HG03457 (cell line): Measurements from ENCODE around the gene C1GALT1.
"Not testable (repeated sequence)": the region's sequence is repeated elsewhere in the genome, so short reads cannot be mapped to it uniquely, and the experiment has no call there.

ENCODE experiments used
- ATAC-seq: cut with Tn5 transposase; IDR thresholded peaks from one replicate; pipeline ENCODE4 v1.9.1; 2021; ENCODE audit warnings: moderate number of reproducible peaks; ENCODE audit not compliant: unreplicated experiment

The C1GALT1 gene

DNA sequence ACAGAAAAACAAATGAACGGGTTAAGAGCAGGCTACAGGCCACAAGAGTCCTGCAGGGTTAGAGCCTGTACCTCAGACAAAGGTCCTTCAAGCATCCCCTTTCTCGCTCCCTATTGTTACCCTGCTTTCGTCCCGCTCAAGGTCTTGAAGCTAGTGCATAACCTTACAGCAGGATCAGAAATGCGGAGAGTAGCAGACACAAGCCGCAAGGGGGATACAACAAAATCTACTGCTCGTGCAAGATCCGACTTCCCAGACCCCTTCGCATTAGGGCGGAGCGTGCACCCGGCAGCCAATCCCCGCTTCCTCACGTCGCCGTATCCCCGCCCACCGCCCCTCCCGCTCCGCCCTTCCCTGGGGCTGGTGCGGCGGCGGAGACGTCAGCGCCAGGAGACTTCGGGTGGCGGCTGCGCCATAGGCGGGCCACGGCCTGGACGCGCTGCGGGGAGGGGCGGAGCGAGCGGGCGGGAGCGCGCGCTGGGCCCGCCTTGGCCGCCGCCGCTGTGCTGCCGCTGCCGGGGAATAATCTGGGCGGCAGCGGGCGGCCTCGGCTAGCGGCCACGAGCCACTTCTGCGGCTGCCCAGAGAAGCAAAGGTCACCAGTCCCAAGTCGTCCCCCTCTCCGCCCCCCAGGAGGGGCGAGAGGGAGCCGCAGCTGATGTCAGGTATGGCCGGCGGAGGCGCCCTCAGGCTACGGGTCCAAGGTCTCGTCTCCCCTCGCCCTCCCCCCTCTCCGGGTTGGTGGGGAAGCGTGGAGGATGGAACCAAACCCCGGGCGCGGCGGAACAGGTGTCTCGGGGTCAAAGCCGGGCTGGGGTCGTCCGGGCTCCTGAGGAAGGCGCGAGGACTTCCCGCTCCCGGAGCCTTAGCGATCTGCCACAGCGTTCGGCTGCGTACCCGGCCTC is at the start of gene C1GALT1:
TSS of gene C1GALT1 (plus strand) at position 389 of the 905 bp plus-strand sequence. CDS start 51,776 bp downstream, outside the sequence.
- ATAC-seq, result peak; percentile 79

- no peak for ATAC-seq
These were observed 48.3 kb upstream of the C1GALT1 start for GRCh38 chr7:7134046-7134445.

GRCh38 chr7:7135074-7135473 is 47.3 kb upstream of the C1GALT1 start:
- no peak for ATAC-seq

DNA sequence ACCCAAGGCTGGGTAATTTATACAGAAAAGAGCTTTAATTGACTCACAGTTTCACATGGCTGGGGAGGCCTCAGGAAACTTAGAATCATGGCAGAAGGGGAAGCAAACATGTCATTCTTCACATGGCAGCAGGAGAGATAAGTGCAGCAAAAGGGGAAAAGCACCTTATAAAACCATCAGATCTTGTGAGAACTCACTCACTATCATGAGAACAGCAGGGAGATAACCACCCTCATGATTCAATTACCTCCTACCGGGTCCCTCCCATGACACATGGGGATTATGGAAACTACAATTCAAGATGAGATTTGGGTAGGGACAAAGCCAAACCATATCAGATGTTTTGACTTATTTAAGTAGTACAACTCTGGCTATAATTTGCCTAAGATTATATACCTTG is 46.4 kb upstream of the C1GALT1 start:
- not testable (repeated sequence) for ATAC-seq

DNA sequence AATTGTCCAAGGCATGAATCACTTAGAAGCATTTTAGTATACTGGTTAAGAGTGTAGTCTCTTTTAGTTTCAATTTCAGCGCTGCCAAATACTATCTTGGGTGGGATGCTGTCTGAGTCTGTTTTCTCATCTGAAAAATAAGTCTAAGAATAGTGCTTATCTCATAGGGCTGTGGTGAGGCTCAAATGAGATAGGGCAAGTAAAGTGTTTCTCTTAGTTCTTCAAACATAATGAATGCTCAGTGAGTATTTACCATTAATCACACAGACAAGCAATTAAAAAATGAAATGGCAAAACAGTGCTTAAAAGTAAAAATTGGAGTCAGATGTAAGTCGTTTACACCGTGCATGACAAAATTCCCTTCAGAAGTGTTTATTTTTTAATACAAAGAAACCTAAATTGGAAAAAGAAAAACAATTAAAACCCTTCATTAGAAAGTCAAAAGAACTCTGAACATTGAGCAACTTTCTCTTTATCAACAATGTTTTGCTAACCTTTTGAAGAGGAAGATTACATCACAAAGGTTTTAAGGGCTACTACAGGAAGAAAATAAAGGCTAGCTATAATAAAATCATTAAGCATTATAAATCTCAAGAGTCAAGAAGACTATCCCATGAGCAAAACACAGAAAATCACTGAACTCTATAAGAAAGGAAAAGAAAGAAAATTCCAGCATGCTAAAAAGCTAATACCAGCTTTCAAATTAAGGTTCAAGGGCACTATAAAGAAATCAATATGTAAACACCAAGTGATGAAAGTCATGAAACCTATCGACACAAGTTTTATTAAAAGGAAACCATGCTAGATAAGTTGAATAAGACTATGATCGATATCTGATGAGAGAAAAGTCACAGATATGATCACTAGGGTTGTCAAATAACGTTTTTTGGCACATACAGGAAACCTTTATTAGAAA is 45.6 kb upstream of the C1GALT1 start:
- ATAC-seq, result no peak

DNA sequence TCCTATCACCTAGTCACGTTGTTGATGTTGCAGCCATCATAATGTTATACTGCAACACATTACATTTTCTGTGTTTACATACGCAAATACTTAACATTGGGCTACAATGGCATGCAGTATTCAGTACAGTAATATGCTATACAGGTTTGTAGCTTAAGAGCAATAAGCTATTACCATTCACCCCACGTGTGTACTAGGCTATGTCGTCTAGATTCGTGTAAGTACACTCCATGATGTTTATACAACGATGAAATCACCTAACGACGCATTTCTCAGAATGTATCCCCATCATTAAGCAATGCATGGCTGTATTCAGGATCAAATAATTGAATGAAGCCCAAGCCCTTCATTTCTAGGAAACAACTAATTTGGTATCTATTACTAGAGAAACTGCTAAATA is 43.4 kb upstream of the C1GALT1 start:
- ATAC-seq, result no peak

GRCh38 chr7:7143404-7143803 is 38.9 kb upstream of the C1GALT1 start:
- not testable (repeated sequence) for ATAC-seq

- ATAC-seq, result not testable (repeated sequence)
These were observed 37.2 kb upstream of the C1GALT1 start for GRCh38 chr7:7145151-7145550.

GRCh38 chr7:7146837-7147236 is 35.5 kb upstream of the C1GALT1 start:
- ATAC-seq, result no peak

DNA sequence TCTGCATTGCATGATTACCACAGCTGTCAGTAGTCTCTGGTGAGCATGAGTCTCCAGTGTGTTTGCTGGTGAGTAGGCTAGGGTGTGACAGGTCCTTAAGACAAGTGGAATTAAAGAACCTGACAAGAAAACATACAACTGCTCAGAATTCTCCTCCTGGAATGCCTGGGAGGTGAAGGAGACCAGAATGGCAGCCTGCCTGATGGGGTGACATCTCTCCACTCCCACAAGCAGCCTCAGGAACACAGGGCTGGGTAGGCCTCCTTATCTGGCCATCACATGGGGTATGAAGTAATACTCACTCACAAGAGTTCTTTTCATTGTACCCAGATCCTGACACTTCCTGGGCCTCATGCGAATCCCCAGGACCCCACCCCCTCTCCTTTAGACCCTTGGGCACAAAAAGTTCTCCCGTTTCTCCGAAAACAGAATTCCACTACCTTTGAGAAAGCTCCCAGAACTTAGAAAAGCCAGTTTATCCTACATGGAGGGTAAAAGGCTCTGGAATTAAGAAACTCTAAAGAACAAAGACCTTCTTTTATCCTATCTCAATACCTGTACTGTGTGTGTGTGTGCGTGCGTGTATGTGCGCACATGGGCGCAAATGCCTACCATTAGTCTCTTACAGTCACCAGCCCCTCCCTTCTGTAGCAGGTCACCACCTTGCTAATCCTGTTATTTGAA is 33.4 kb upstream of the C1GALT1 start:
- ATAC-seq, result no peak

DNA sequence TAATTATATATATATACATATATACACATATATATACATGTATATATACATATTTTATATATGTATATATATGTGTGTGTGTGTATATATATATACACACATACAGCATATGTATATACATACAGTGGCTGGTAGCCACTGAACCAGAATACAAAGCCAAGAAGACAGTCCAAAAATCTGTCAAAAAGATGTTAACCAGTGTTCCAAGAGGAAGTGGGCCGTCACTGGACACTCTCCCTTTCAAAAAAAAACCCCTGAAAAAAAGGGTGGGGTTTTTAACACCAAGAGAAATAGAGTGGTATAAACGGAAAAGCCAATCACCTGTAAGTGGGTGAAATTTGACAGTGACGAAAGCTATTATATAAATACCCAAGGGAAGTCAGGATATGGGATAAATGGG is 31.1 kb upstream of the C1GALT1 start:
- no peak for ATAC-seq

DNA sequence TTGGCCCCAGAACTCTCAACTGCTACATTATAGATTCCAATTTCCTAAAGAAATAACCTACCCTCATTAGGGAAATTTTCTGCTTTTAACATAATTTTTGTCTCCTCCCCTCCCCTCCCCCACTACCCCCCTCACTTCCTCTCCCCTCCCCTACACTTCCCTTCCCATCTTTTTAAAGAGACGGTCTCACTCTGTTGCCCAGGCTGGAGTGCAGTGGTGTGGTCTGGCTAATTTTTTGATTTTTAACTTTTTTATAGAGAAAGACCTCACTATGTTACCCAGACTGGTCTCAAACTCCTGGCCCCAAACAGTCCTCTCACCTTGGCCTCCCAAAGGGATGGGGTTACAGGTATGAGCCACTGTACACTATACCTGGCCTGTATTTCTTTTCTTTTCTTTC is 30.5 kb upstream of the C1GALT1 start:
- no peak for ATAC-seq

- ATAC-seq, result no peak
These were observed 30.0 kb upstream of the C1GALT1 start for GRCh38 chr7:7152315-7152714.

DNA sequence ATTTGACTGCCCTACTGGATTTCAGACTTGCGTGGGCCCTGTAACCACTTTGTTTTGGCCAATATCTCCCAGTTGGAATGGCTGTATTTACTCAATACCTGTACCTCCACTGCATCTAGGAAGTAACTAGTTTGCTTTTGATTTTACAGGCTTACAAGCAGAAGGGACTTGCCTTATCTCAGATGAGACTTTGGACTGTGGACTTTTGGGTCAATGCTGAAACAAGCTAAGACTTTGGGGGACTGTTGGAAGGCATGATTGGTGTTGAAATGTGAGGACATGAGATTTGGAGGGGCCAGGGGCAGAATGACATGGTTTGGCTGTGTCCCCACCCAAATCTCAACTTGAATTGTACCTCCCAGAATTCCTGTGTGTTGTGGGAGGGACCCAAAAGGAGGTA is 28.0 kb upstream of the C1GALT1 start:
- not testable (repeated sequence) for ATAC-seq

DNA sequence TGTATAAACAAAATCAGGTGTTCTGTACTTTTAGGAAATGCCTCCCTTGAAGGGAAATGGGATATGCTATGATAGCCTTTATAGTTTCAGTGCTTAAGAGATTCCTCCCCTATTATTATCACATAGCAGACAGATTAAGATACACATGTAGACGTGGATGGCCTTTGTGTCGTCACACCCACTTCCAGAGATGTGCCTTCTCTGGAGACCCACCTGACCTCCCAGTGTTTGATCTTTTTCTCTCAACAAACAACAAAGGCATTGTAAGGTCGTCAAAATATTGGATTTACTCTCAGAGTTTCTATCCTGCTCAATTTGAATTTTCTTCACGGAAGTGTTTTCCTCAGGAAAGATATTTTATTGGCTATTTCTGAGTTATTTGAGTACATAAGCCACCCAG is 25.7 kb upstream of the C1GALT1 start:
- no peak for ATAC-seq

DNA sequence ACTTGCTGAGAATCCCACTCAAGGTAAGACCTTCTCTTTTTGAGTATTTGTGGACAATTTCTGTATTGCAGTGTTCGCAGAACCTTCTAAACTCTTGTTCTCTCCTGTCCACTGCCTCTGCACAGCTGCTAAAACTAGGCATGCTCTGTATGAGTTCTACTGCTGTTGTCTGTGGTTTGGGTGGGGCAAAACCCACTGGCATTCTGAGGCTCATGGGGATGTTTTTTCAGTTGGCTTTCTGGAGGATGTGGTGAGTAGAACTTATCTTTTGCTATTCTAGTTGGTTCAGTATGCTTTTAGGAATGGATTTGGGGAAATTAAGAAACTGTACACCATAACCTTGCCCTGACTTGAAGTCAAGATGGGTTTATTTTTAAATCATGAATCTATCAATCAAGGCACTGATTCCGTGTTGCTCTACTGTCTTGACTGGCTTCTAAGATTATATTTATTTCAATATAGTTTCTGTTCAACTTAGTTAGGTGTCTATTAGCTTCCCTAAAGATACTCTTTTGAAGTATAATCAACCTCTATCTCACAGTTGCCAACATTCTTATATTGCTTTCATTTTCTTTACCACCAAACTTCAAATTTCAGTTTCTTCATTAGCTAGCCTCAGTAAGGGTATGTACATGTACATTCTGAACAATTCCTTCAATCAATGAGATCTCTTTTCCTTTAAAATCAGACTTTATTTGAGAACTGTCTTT is 25.0 kb upstream of the C1GALT1 start:
- peak; percentile 86 for ATAC-seq

DNA sequence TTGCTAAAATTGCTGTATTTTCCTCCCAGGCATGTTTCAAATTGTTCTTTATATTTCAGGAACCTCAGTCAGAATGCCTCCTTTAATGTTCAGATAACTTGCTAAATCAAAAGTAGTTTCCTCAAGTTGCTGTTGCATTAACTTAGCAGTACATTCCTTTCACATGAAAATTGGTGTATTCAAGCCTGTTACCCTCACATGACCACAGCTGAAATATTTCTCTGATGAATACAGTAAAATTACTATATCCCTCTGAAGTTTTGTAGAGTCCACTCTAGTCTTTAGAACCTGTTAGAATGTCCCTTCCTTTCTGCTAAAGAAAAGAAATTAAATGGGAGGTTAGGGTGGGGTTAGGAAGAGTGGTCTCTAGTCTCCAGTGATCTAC is 24.5 kb upstream of the C1GALT1 start:
- no peak for ATAC-seq

GRCh38 chr7:7159063-7159658 is 23.2 kb upstream of the C1GALT1 start:
- ATAC-seq, result no peak

DNA sequence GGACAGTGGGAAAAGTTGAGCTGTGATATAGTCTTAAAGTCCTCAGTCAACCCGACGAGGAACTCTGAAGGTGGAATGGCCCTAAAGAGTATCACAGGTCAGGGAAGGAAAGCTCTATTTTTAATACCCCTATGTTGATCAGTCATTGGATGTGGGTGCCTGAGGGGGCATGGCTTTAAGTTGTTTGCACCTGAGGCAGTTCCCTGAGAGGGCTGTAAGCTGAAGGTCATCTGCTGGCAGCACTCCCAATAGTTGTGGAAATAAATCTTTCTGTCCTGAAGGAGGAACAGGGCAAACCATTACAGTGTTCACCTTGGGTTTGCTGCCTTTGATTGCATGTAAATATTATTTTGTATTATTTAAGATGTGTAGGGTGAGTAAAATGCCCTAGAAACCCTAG is 17.8 kb upstream of the C1GALT1 start:
- ATAC-seq, result no peak

- ATAC-seq, result no peak
These were observed 17.0 kb upstream of the C1GALT1 start for GRCh38 chr7:7165372-7165771.
